ENCODE data around the gene GPR22.

- TF ChIP-seq CTCF (IDR thresholded peaks at IDR 0.05; ENCODE audit: borderline replicate concordance, extremely low read depth, low read length, poor library complexity, severe bottlenecking) (no peak), EZH2 (IDR thresholded peaks at IDR 0.05; ENCODE audit: borderline replicate concordance, low read depth, low read length, severe bottlenecking) (no peak)
Measured at GRCh38 chr7:107453388-107453787, 16.5 kb upstream of the GPR22 start.
